HepG2 (cell line): Measurements from ENCODE around the gene KCNMB4. TPM values are rescaled to one million over a fixed set of nuclear protein-coding genes. Genes with fewer than 3 reads are reported as not detected.

Experiments used
- ATAC-seq: fragments of 200-7000 bp; cut with Tn5 transposase; 3 replicates; pipeline ENCODE4 v1.9.1; 2020; ENCODE audit warnings: mild to moderate bottlenecking, moderate library complexity
- BruUV-seq: library from RNA; stranded (reverse); fragments of 400-500 nt; replicated peaks from 2 replicates; lab custom pipeline; 2021; lab: Mats Ljungman, UMichigan
- CTCF ChIA-PET: fragments of 300-600 bp; formaldehyde crosslinking; extraction: SDS; loops from one replicate; lab custom pipeline; 2021; ENCODE audit warnings: low total read pairs, inconsistent platforms, low intra/inter-chr PET ratio; lab: Yijun Ruan, JAX
- POLR2A ChIA-PET: fragments of 350-600 bp; sonication (Branson Sonifier 250); formaldehyde crosslinking; loops from one replicate; lab custom pipeline; 2020; ENCODE audit warnings: antibody characterized with exemption, inconsistent platforms; lab: Yijun Ruan, JAX
- DNase-seq: peaks from one replicate; pipeline ENCODE4 v3.0.0-alpha.2; 2015; ENCODE audit warnings: low spot score
- FAIRE-seq: peaks from 3 replicates; lab custom pipeline; 2011; peaks lifted over from hg19 to GRCh38; lab: Jason Lieb, UNC
- H2AFZ ChIP-seq: one replicate; pipeline ENCODE4 v1.6.1; 2011; ENCODE audit warnings: low read length, inconsistent platforms
- H3K27ac ChIP-seq: fragments of 300-600 bp; 3 replicates; pipeline ENCODE4 v1.8.0; 2011; ENCODE audit warnings: mixed run types, mild to moderate bottlenecking, mixed read lengths, low read length, inconsistent platforms; ENCODE audit not compliant: insufficient read depth; ENCODE audit errors: extremely low read length
- H3K27me3 ChIP-seq, 2 experiments: fragments of 200-600 bp in 1 of 2; 2 replicates in 1 of 2; 3 replicates in 1 of 2; pipeline versions ENCODE4 v1.6.0 to v1.8.0; 2011; ENCODE audit warnings: low read length in 2 of 2, mild to moderate bottlenecking in 2 of 2, moderate library complexity in 2 of 2, inconsistent platforms in 1 of 2; ENCODE audit not compliant: insufficient read depth in 2 of 2, control insufficient read depth in 1 of 2
- H3K36me3 ChIP-seq, 2 experiments: fragments of 200-600 bp in 1 of 2; replicated peaks in 1 of 2; 2 replicates in 1 of 2; 3 replicates in 1 of 2; pipeline versions ENCODE4 v1.5.1 to v1.8.0; 2011; ENCODE audit warnings: low read length in 2 of 2, inconsistent platforms in 1 of 2; ENCODE audit not compliant: insufficient read depth in 2 of 2, control insufficient read depth in 1 of 2
- H3K4me1 ChIP-seq: 2 replicates; pipeline ENCODE4 v1.5.1; 2012; ENCODE audit warnings: low read length, inconsistent platforms; ENCODE audit not compliant: insufficient read depth
- H3K4me2 ChIP-seq: 2 replicates; pipeline ENCODE4 v1.6.0; 2011; ENCODE audit warnings: low read depth, low read length, inconsistent platforms
- H3K4me3 ChIP-seq, 3 experiments: fragments of 200-600 bp in 1 of 3; sonication (generic), shearing (Covaris generic) in 1 of 3; replicated peaks in 1 of 3; 2 replicates each; pipeline ENCODE4 v1.5.1; 2011 to 2016; ENCODE audit warnings: low read length in 3 of 3, inconsistent platforms in 2 of 3, low read depth in 2 of 3, mild to moderate bottlenecking in 2 of 3, control low read depth in 1 of 3, mixed read lengths in 1 of 3; ENCODE audit not compliant: insufficient read depth in 1 of 3
- H3K79me2 ChIP-seq: one replicate; pipeline ENCODE4 v1.6.1; 2011; ENCODE audit warnings: low read length, inconsistent platforms; ENCODE audit not compliant: insufficient read depth
- H3K9ac ChIP-seq: 2 replicates; pipeline ENCODE4 v1.6.0; 2011; ENCODE audit warnings: mild to moderate bottlenecking, low read depth, low read length, inconsistent platforms; ENCODE audit not compliant: insufficient read depth
- H3K9me3 ChIP-seq: 2 replicates; pipeline ENCODE4 v1.5.1; 2012; ENCODE audit warnings: mild to moderate bottlenecking, low read length
- H4K20me1 ChIP-seq: 2 replicates; pipeline ENCODE4 v1.6.0; 2011; ENCODE audit warnings: inconsistent platforms, mild to moderate bottlenecking, low read length, moderate library complexity; ENCODE audit not compliant: insufficient read depth
- ADNP ChIP-seq: sonication (generic); formaldehyde crosslinking; IDR thresholded peaks from 2 replicates; pipeline ENCODE4 v1.4.0; 2020; ENCODE audit warnings: missing genetic modification reagents
- CCAR2 ChIP-seq: fragments of 200-400 bp; formaldehyde crosslinking; optimal IDR thresholded peaks from 2 replicates; pipeline ENCODE3; 2018; ENCODE audit warnings: low read depth, mild to moderate bottlenecking, low read length, moderate library complexity
- GFI1 ChIP-seq: sonication (generic); formaldehyde crosslinking; IDR thresholded peaks from 2 replicates; pipeline ENCODE4 v1.5.0; 2020; ENCODE audit warnings: missing genetic modification reagents, mild to moderate bottlenecking, borderline replicate concordance
- SPEN ChIP-seq: sonication (generic); formaldehyde crosslinking; IDR thresholded peaks from 2 replicates; pipeline ENCODE4 v1.5.1; 2020; ENCODE audit warnings: low read depth, mild to moderate bottlenecking, missing genetic modification reagents
- XRCC5 ChIP-seq: fragments of 200-400 bp; formaldehyde crosslinking; optimal IDR thresholded peaks from 2 replicates; pipeline ENCODE3; 2017; ENCODE audit warnings: mild to moderate bottlenecking, low read length
- ZBTB14 ChIP-seq: sonication (generic); formaldehyde crosslinking; IDR thresholded peaks from 2 replicates; pipeline ENCODE4 v1.4.0; 2020; ENCODE audit warnings: missing genetic modification reagents
- ZNF589 ChIP-seq: sonication (generic); formaldehyde crosslinking; conservative IDR thresholded peaks from 2 replicates; pipeline ENCODE4 v1.8.0; 2022; ENCODE audit warnings: mild to moderate bottlenecking, moderate library complexity, missing genetic modification reagents
- ZNF687 ChIP-seq: sonication (generic); formaldehyde crosslinking; IDR thresholded peaks from 2 replicates; pipeline ENCODE4 v1.5.1; 2020; ENCODE audit warnings: mild to moderate bottlenecking, missing genetic modification reagents, moderate library complexity
- ZNF691 ChIP-seq: sonication (generic); formaldehyde crosslinking; IDR thresholded peaks from 2 replicates; pipeline ENCODE4 v1.4.0; 2020; ENCODE audit warnings: missing genetic modification reagents, low read depth, mild to moderate bottlenecking, borderline replicate concordance
- ZSCAN21 ChIP-seq: sonication (generic); formaldehyde crosslinking; IDR thresholded peaks from 2 replicates; pipeline ENCODE4 v1.8.0; 2022; ENCODE audit warnings: mild to moderate bottlenecking, missing genetic modification reagents, moderate library complexity, borderline replicate concordance
- WGBS: methylation state at CpG from one replicate; pipeline ENCODE4 v1.1.6; 2017; ENCODE audit warnings: low lambda C conversion rate; 5-methylcytosine and 5-hydroxymethylcytosine counted together
- in situ Hi-C: cut with HindIII; loops from 2 replicates; pipeline ENCODE4 v1.10.0; 2017; ENCODE audit warnings: low pct_unique_long_range_greater_than_20kb; ENCODE audit not compliant: extremely low pct_ligation_motif_present
- intact Hi-C: fragments of 100-400 bp; cut with micrococcal nuclease; formaldehyde crosslinking; loops from one replicate; pipeline ENCODE4 v1.10.0; 2022; ENCODE audit not compliant: unreplicated experiment
- polyA plus RNA-seq, 8 experiments: library from polyadenylated mRNA; depleted of rRNA in 3 of 8; stranded (reverse) in 7 of 8; unstranded in 1 of 8; fragments of >200 nt; fragmentation: Illumina TruSeq in 4 of 8; extraction: Trizol in 4 of 8; gene quantifications; 2 replicates each; pipeline versions ENCODE4 v1.2.1 to v1.2.3, GENCODE V29; 2011 to 2016; ENCODE audit warnings: low read depth in 4 of 8, missing spikeins in 1 of 8, mixed read lengths in 1 of 8; ENCODE audit not compliant: insufficient read depth in 1 of 8
- total RNA-seq, 5 experiments: library from RNA; depleted of rRNA; stranded (reverse); fragments of >200 nt; fragmentation: Illumina TruSeq; extraction: Trizol; gene quantifications; 2 replicates each; pipeline ENCODE4 v1.2.3, GENCODE V29; 2016; ENCODE audit warnings: low read depth in 1 of 5

KCNMB4 gene
- total and polyA plus RNA-seq, 2 of the 13 experiments (the other 11 are each of a cell fraction or from before 2014, with no cell fraction given) = 0.67 to 0.84 TPM

- in situ Hi-C loops = no loop called here
- Histone ChIP-seq H3K36me3 (no peaks in the 10 kb centered on the region), H3K27me3 (no peaks in the 10 kb centered on the region), H4K20me1 (no peaks in the 10 kb centered on the region), H3K4me2 (no peak overlapping the region), H3K9me3 (no peaks in the 10 kb centered on the region), H3K9ac (no peak overlapping the region), H3K27ac (no peak overlapping the region), H3K4me3 (no peak overlapping the region), H3K4me1 (no peaks in the 10 kb centered on the region), H3K79me2 (no peaks in the 10 kb centered on the region), H2AFZ (no peak overlapping the region)
- POLR2A ChIA-PET = no interaction called here
- no TSS peak for BruUV-seq
- WGBS = 39% methylated on average over 3 of the region's 3 CpGs
- intact Hi-C loops = no loop called here
- TF ChIP-seq ZNF589 (CRISPR knock-in tag) = no peak
- TF ChIP-seq ADNP (CRISPR knock-in tag) = no peak
- no peak for TF ChIP-seq CCAR2
- no peak for TF ChIP-seq ZNF691 (CRISPR knock-in tag)
- TF ChIP-seq GFI1 = no peak
- no peak for TF ChIP-seq ZSCAN21 (CRISPR knock-in tag)
- no peak for TF ChIP-seq ZBTB14 (CRISPR knock-in tag)
- no peak for TF ChIP-seq ZNF687
- TF ChIP-seq XRCC5 = no peak
- TF ChIP-seq SPEN (CRISPR knock-in tag) = no peak
- CTCF ChIA-PET = no interaction called here
- no peak for DNase-seq
- no peak for ATAC-seq
- no peak for FAIRE-seq
These were observed 52.0 kb downstream of the KCNMB4 start for GRCh38 chr12:70418101-70418500.
